Skeletal muscle tissue (tissue), 4 donors: ENCODE data around the gene GAS5. TPM values are rescaled to one million over a fixed set of nuclear protein-coding genes. Genes with fewer than 3 reads are reported as not detected.
"Not testable (repeated sequence)": the region's sequence is repeated elsewhere in the genome, so short reads cannot be mapped to it uniquely, and the experiment has no call there.

Source experiments
- H3K27ac ChIP-seq: one replicate; pipeline ENCODE4 v1.7.0; 2013; ENCODE audit warnings: mild to moderate bottlenecking, low read depth, low read length, inconsistent platforms
- H3K27me3 ChIP-seq, 3 donors: one replicate each; pipeline ENCODE4 v1.7.0; 2013; ENCODE audit warnings: low read length in 3 of 3; ENCODE audit not compliant: control insufficient read depth in 3 of 3, insufficient read depth in 3 of 3
- H3K36me3 ChIP-seq, 3 donors: one replicate each; pipeline ENCODE4 v1.7.0; 2013; ENCODE audit warnings: low read length in 3 of 3; ENCODE audit not compliant: control insufficient read depth in 3 of 3, insufficient read depth in 3 of 3
- H3K4me1 ChIP-seq, 3 donors: one replicate each; pipeline ENCODE4 v1.7.0; 2013; ENCODE audit warnings: low read length in 3 of 3, mild to moderate bottlenecking in 3 of 3; ENCODE audit not compliant: control insufficient read depth in 3 of 3, insufficient read depth in 3 of 3
- H3K4me3 ChIP-seq, 3 donors: one replicate each; pipeline ENCODE4 v1.7.0; 2013; ENCODE audit warnings: low read length in 3 of 3
- H3K9ac ChIP-seq, 3 donors: one replicate each; pipeline ENCODE4 v1.7.0; 2013; ENCODE audit warnings: low read length in 3 of 3, mild to moderate bottlenecking in 3 of 3, moderate library complexity in 2 of 3, low read depth in 1 of 3
- H3K9me3 ChIP-seq, 3 donors: one replicate each; pipeline ENCODE4 v1.7.0; 2013; ENCODE audit warnings: low read length in 3 of 3; ENCODE audit not compliant: control insufficient read depth in 3 of 3
- total RNA-seq: library from RNA; depleted of rRNA; stranded (reverse); fragments of >200 nt; gene quantifications from one replicate; pipeline ENCODE4 v1.2.3, GENCODE V29; 2014
- donor health status: Osteomylitis.

Gene GAS5
- total RNA-seq, 1 donor from 2014 or later, result 743 TPM

- H3K9ac ChIP-seq, result no peak overlapping the region
- H3K27ac ChIP-seq, result no peak overlapping the region
Measured at GRCh38 chr1:173863224-173864161, 4.3 kb downstream of the GAS5 start.

GRCh38 chr1:173862769-173863223, 5.0 kb downstream of the GAS5 start:
- no peak overlapping the region for H3K27ac ChIP-seq
- peaks cover 23 to 51% (median 47%) of the 10 kb centered on the region in 3 donors for H3K36me3 ChIP-seq
- no peak overlapping the region for H3K9ac ChIP-seq
- peaks cover 12 to 16% (median 13%) of the 10 kb centered on the region in 3 donors for H3K4me1 ChIP-seq
- H3K27me3 ChIP-seq, result no peaks in the 10 kb centered on the region
- no peaks in the 10 kb centered on the region for H3K9me3 ChIP-seq
- H3K4me3 ChIP-seq, result no peak overlapping the region

More at GRCh38 chr1:173863224-173864161, 4.3 kb downstream of the GAS5 start:
- no peaks in the 10 kb centered on the region for H3K27me3 ChIP-seq
- H3K9me3 ChIP-seq, result no peaks in the 10 kb centered on the region
- peaks cover 23 to 44% (median 41%) of the 10 kb centered on the region in 3 donors for H3K36me3 ChIP-seq
- peaks cover 12 to 16% (median 13%) of the 10 kb centered on the region in 3 donors for H3K4me1 ChIP-seq
- no peak overlapping the region for H3K4me3 ChIP-seq

- H3K27me3 ChIP-seq, H3K9me3 ChIP-seq, H3K4me3 ChIP-seq, H3K27ac ChIP-seq, H3K9ac ChIP-seq: not testable (repeated sequence)
- Histone ChIP-seq H3K4me1 (peaks cover 10 to 13% (median 11%) of the 10 kb centered on the region in 3 donors), H3K36me3 (peaks cover 23 to 56% (median 52%) of the 10 kb centered on the region in 3 donors)
Measured at GRCh38 chr1:173862146-173862768, 5.5 kb downstream of the GAS5 start.

- Histone ChIP-seq H3K9ac (no peak overlapping the region), H3K4me1 (peaks cover 4 to 9% (median 6%) of the 10 kb centered on the region in 3 donors), H3K4me3 (no peak overlapping the region), H3K27me3 (no peaks in the 10 kb centered on the region), H3K36me3 (peaks cover 23 to 61% (median 57%) of the 10 kb centered on the region in 3 donors), H3K9me3 (no peaks in the 10 kb centered on the region), H3K27ac (no peak overlapping the region)
Measured at GRCh38 chr1:173861731-173862145, 6.1 kb downstream of the GAS5 start.

- H3K4me3 ChIP-seq, result no peak overlapping the region
- H3K27me3 ChIP-seq, result no peaks in the 10 kb centered on the region
- peaks cover 20 to 63% (median 52%) of the 10 kb centered on the region in 3 donors for H3K36me3 ChIP-seq
- no peak overlapping the region for H3K27ac ChIP-seq
- no peak overlapping the region for H3K9ac ChIP-seq
- no peaks in the 10 kb centered on the region for H3K9me3 ChIP-seq
- no peaks in the 10 kb centered on the region for H3K4me1 ChIP-seq
Measured at GRCh38 chr1:173860065-173860464, 7.7 kb downstream of the GAS5 start.

GRCh38 chr1:173859547-173859946, 8.2 kb downstream of the GAS5 start:
- H3K9me3 ChIP-seq, H3K4me3 ChIP-seq, H3K27ac ChIP-seq, H3K27me3 ChIP-seq, H3K4me1 ChIP-seq, H3K9ac ChIP-seq: not testable (repeated sequence)
- peaks cover 16 to 62% (median 48%) of the 10 kb centered on the region in 3 donors for H3K36me3 ChIP-seq

GRCh38 chr1:173857363-173857917, 10.3 kb downstream of the GAS5 start:
- H3K9me3 ChIP-seq, result no peaks in the 10 kb centered on the region
- peaks cover 10 to 60% (median 39%) of the 10 kb centered on the region in 3 donors for H3K36me3 ChIP-seq
- no peak overlapping the region for H3K27ac ChIP-seq
- H3K27me3 ChIP-seq, result no peaks in the 10 kb centered on the region
- H3K4me3 ChIP-seq, result no peak overlapping the region
- no peak overlapping the region for H3K9ac ChIP-seq
- H3K4me1 ChIP-seq, result no peaks in the 10 kb centered on the region

GRCh38 chr1:173856903-173857302, 10.9 kb downstream of the GAS5 start:
- Histone ChIP-seq H3K27me3 (no peaks in the 10 kb centered on the region), H3K9ac (no peak overlapping the region), H3K36me3 (peaks cover 7 to 60% (median 38%) of the 10 kb centered on the region in 3 donors), H3K4me3 (no peak overlapping the region), H3K4me1 (no peaks in the 10 kb centered on the region), H3K27ac (no peak overlapping the region), H3K9me3 (no peaks in the 10 kb centered on the region)

- Histone ChIP-seq H3K4me3 (no peak overlapping the region), H3K9ac (no peak overlapping the region), H3K27ac (no peak overlapping the region), H3K36me3 (peaks cover 7 to 56% (median 38%) of the 10 kb centered on the region in 3 donors), H3K4me1 (no peaks in the 10 kb centered on the region), H3K27me3 (no peaks in the 10 kb centered on the region), H3K9me3 (no peaks in the 10 kb centered on the region)
Measured at GRCh38 chr1:173856014-173856413, 11.8 kb downstream of the GAS5 start.
